T-helper 2 cell treated with Interferon-gamma antibody and Interleukin-4, amounts not matched to agents 100 ng/mL and 5 ng/mL, for 36 hours (primary cell): Measurements from ENCODE around the gene TRPC4AP. TPM values are rescaled to one million over a fixed set of nuclear protein-coding genes. Genes with fewer than 3 reads are reported as not detected.

Source experiments
- intact Hi-C: fragments of 100-400 bp; cut with micrococcal nuclease; formaldehyde crosslinking; loops from one replicate; pipeline ENCODE4 v1.15.1; 2023
- total RNA-seq: library from RNA; stranded (reverse); gene quantifications from 2 replicates; pipeline ENCODE4 v1.2.3, GENCODE V29; 2022

TRPC4AP gene
- total RNA-seq, 1 donor from 2014 or later, result 50.3 TPM

- intact Hi-C loops, result no loop called here
These were observed 120.9 kb downstream of the TRPC4AP start for GRCh38 chr20:34971561-34972235.

DNA sequence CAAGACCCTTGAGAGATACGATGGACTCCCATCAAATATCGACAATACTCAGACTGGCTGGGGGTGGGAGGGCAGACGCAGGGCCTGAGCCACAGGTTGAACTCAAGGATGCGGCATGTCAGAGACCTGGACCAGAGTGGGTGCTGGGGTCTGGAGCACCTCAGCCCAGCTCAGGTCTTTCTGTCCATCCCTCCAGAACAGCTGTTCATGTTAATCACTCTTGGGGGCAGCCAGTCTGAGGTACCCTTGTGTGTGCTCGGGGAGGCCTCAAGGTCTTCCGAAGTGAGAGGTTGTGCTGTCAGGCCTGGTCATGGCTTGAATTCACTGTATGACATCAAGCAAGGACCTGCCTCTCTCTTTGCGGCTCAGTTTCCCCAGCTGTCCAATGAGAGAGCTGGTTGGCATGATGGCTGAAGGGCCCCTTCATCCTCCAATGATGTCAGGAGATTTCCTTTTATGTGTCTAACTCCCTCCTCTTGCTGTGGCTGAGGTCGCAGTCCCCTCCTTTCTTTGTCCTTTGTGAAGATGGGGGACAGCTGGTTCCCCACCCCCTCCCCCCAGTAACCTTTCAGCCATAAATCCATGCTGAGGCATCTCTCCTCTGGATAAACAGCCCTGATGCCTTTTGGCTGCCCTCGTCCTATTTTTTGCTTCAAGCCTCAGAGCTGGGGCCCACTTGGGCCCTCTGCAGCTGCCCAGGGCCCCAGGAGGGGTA lies 121.6 kb downstream of the TRPC4AP start:
- intact Hi-C loops, result no loop called here

DNA sequence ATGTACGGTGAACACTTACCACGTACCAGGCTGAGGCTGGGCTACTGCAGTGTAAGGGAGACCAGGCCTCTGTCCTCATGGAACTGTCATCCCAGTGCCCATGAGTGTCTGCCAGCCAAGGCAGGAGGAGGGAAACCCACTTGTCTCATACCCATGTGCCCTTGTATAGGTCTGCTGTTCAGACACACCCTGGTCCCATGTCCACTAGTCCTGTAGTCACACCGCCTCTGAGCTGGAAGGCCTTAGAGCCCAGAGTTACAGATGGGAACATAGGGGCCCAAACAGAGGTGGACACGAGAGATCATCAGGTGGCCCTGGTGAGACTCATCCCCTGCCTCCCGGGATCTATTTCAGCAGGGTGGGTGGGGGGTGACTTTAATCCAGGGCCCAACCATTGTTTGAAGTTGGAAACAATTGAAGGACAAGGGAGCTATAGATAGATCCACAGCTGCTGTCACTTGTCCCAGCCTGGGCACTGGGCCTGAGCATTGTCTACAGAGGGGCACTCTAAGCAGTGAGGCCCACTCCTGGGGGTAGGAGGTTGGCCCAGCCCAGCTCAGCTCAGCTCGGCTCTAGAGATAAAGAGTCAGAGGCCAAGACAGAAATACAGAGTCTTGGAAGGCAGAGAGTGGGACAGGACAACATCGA lies 122.3 kb downstream of the TRPC4AP start:
- intact Hi-C loops, result no loop called here

DNA sequence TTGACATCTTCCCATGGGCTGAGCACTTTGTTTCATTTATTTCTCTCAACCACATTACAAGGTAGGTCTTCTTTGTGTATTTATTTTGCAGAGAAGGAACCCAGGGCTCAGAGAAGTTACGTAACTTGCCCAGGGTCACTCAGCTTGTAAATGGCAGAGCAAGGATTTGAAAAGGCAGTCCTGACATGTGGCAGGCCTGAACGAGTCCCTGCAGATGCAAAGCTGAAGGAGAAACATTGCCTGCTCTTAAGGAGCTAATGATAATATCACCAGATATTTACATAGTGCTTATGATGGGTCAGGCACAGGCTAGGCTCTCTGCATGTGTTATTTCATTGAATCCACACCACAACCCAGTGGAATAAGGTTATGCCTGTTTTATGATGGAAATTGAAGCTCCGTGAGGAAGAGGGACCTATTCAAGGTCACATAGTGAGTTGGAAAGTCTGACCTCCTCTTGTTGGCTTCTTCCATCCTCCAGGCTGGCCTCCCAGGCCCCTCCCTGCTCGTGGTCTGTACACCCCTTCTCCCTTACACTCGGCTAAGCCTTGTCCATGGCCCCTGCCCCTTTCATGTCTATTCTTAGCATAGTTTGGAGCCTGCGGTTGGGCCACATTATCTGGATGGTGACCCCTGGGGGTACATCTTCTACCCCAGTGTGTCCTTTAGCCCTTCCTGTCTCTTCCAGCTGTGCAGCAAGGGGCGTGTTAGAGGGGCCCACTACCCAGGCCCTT lies 124.4 kb downstream of the TRPC4AP start:
- intact Hi-C loops, result no loop called here

DNA sequence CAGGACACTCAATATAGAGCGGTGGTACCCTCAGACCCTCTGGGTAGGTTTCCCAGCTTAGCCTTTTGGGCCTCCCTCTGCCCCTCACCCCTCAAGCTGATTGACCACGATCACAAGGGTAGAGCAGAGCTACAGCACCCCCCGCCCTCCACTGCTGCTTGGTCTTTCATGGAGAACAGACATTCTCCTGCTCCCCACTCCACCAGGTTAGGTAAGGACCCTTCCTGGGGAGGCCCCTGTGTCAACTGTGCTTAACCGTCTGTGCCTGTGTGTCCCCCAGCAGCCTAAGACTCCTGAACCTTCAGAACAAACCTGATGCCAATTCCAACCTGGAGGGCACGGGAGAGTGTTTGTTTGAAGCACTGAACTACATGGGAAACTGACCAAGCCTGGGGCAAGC lies 125.2 kb downstream of the TRPC4AP start:
- intact Hi-C loops, result no loop called here

DNA sequence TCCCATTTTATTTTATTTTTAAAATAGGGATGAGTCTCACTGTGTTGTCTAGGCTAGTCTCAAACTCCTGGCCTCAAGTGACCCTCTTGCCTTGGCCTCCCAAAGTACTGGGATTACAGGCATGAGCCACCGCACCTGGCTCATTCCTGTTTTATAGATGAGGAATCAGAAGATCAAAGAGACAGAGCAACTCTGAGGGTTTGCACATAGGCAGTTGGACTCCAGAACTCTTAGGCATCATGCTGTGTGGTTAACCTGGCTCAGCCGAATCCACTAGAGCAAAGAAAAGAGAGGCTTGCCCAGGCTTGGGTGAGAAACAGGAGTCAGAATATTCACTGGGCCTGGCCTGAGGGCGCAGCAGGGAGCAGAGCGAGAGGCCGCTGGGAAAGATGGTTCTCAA lies 127.6 kb downstream of the TRPC4AP start:
- intact Hi-C loops, result no loop called here

DNA sequence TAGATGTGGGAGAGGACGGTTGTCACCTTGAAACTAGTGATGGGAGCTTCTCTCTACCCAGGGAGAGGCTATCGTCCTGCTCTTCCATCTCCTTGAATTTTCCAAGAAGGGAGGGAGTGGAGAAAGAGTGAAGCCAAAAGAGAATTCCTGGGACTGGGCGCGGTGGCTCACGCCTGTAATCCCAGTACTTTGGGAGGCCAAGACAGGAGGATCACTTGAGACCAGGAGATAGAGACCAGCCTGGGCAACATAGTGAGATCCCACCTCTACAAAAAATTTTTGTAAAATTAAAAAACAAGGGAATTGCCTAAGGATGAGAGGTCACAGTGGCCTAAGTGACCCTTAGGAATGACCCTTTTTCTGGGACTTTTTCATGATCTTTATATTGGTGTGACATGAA lies 128.1 kb downstream of the TRPC4AP start:
- intact Hi-C loops, result no loop called here

DNA sequence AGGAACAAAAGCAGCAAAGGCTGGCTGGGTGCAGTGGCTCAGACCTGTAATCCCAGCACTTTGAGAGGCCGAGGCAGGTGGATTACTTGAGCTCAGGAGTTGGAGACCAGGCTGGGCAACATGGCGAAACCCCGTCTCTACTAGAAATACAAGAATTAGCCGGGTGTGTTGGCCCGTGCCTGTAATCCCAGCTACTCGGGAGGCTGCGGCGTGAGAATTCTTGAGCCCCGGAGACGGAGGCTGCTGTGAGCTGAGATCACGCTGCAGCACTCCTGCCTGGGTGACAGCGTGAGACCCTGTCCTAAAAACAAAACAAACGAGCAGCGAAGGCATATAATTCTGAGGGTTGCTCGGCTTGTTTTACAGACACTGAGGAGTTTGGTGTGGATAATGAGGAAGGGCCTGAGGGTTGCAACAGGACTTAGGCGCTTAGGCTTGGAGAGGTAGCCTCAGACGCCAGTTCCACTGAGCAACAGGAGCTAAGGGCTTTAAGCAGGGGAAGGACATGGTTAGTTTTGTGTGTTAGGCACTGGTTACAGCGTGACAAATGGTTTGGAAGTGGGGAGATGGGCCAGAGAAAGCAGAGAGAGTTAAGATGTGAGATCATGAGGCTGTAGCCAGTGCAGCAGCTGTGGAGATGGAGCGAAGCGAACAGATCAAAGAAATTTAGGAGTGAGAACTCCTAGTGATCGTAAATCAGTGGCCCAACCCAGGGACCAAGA lies 135.7 kb downstream of the TRPC4AP start:
- intact Hi-C loops, result loop anchor here (5.0 to 10.0 kb wide), 3 partner anchors 138 to 995 kb away; partner anchors contain the start of genes ITCH, SCAND1 and TRPC4AP

DNA sequence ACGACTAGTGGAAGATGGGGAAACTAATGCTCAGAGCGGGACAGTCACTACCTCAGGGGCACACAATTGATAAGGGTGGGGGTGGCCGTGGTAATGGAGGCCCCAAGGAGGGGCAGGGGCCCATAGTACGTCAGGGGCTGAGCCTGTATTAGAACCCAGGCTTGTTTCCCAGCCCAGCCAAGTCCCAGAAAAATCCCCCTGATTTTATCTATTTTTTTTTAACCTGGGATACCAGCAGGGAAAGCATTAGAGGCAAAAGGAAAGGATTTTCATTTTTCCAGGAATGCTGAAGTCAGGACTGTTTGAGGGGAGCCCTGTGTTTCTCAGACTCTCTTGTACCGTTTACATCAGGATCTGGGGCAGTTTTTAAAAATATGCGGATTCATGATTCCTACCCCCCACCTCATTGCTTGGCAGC lies 136.6 kb downstream of the TRPC4AP start:
- intact Hi-C loops, result loop anchor here (5.0 to 10.0 kb wide), 3 partner anchors 139 to 996 kb away; partner anchors contain the start of genes ITCH, SCAND1 and TRPC4AP

DNA sequence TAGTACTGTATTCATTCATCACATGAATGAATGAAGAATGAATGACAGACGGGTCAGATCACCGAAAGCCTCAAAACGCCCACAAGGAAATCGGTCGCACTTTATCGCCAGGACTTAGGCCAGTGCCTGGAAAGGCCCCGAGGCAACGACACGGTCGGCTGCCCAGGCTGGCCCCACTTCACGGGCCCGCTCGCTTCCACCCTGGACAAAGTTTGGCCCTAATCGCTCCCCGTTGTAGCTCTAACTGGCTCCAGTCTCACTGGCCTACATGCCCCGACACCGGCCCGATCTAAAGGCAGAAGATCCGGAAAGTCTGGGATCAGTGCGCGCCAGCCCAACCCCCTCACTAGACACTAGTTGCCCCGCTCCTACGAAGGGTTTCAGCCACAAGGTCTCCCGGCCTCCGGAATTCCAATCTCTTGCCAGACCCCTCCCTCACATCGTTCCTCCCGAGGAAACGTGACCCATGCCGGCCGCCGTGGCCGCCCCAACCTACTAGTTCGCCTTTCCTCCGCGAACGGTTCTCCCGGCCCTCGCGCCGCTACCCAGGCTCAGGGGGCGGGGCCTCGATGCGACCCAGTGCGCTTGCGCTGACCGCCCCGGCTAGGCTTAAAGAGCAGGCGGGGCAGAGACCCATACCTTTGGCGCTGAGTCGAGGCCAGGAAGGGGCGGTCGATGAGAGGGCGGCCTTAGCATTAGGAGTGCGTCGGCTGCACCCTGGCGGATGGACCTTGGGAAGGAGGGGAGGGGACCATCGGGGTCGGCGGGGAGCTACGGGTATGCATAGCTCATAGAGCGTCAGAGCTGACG lies 137.2 kb downstream of the TRPC4AP start, which contains the start of the genes GSS and MYH7B:
TSS of gene GSS (minus strand) at position 576 of the 810 bp plus-strand sequence. CDS start 3,954 bp downstream, outside the sequence.
TSS of gene MYH7B (plus strand) at position 638 of the 810 bp plus-strand sequence. CDS start 22,138 bp downstream, outside the sequence.
- intact Hi-C loops, result loop anchor here (1.0 to 10.0 kb wide), 5 partner anchors 81 to 997 kb away; partner anchors contain the start of genes ITCH, NCOA6, SCAND1 and TRPC4AP

GRCh38 chr20:34954904-34955230 lies 137.7 kb downstream of the TRPC4AP start:
- intact Hi-C loops, result loop anchor here (1.0 to 10.0 kb wide), 5 partner anchors 81 to 997 kb away; partner anchors contain the start of genes ITCH, NCOA6, SCAND1 and TRPC4AP

- intact Hi-C loops, result loop anchor here (2.0 to 10.0 kb wide), 3 partner anchors 129 to 589 kb away; partner anchors contain the start of genes ITCH, NCOA6 and TRPC4AP
These were observed 138.6 kb downstream of the TRPC4AP start for GRCh38 chr20:34953960-34954359.

GRCh38 chr20:34952671-34953070 lies 139.9 kb downstream of the TRPC4AP start:
- intact Hi-C loops, result loop anchor here (10.0 kb wide), 2 partner anchors 142 to 588 kb away; partner anchors contain the start of genes ITCH and TRPC4AP

Other genes starting within 250 kb of the TRPC4AP start
- 10.2 and 11.6 TPM in 2 replicates for gene GGT7, start 220.0 kb downstream of the TRPC4AP start, total RNA-seq
- gene ACSS2, start 216.2 kb downstream of the TRPC4AP start, total RNA-seq, result 36.4 and 44.5 TPM in 2 replicates
- 47.2 and 53.1 TPM in 2 replicates for gene GSS, start 137.0 kb downstream of the TRPC4AP start, total RNA-seq
- gene MYH7B, start 136.9 kb downstream of the TRPC4AP start, total RNA-seq, result 0.20 TPM in 2 replicates
- 28.4 and 29.0 TPM in 2 replicates for gene EDEM2, start 54.5 kb upstream of the TRPC4AP start, total RNA-seq
- gene PROCR, start 79.3 kb upstream of the TRPC4AP start, total RNA-seq, result 0.41 and 0.45 TPM in 2 replicates
- not detected in 2 replicates for gene MMP24, start 133.9 kb upstream of the TRPC4AP start, total RNA-seq
- 25.2 and 29.4 TPM in 2 replicates for gene MMP24OS, start 185.3 kb upstream of the TRPC4AP start, total RNA-seq
- 111 and 112 TPM in 2 replicates for gene EIF6, start 192.0 kb upstream of the TRPC4AP start, total RNA-seq
- not detected in 2 replicates for gene FAM83C, start 199.6 kb upstream of the TRPC4AP start, total RNA-seq